GM12878 (cell line): Measurements from ENCODE around the gene EFHD2. TPM values are rescaled to one million over a fixed set of nuclear protein-coding genes. Genes with fewer than 3 reads are reported as not detected.

ENCODE experiments used
- ATAC-seq: fragments of 200-7000 bp; cut with Tn5 transposase; 3 replicates; pipeline ENCODE4 v1.9.1; 2020; ENCODE audit warnings: mild to moderate bottlenecking, moderate library complexity
- BruUV-seq: library from RNA; stranded (reverse); fragments of 400-500 nt; replicated peaks from 2 replicates; lab custom pipeline; 2021; lab: Mats Ljungman, UMichigan
- CTCF ChIA-PET: fragments of 300-600 bp; sonication (Branson Sonifier 250); formaldehyde crosslinking; extraction: SDS; loops from one replicate; lab custom pipeline; 2021; ENCODE audit warnings: inconsistent platforms; lab: Yijun Ruan, JAX
- POLR2A ChIA-PET: fragments of 350-600 bp; formaldehyde crosslinking; extraction: SDS; loops from one replicate; lab custom pipeline; 2021; ENCODE audit warnings: inconsistent platforms; lab: Charles Lee
- RAD21 ChIA-PET: fragments of 300-600 bp; sonication (Branson Sonifier 250); formaldehyde crosslinking; loops from one replicate; lab custom pipeline; 2023; ENCODE audit warnings: antibody characterized with exemption; ENCODE audit not compliant: unreplicated experiment; lab: Charles Lee
- SMC1A ChIA-PET: fragments of 300-600 bp; sonication (Branson Sonifier 250); formaldehyde crosslinking; loops from one replicate; lab custom pipeline; 2023; ENCODE audit not compliant: unreplicated experiment, uncharacterized antibody; lab: Charles Lee
- DNase-seq: peaks from one replicate; pipeline ENCODE4 v3.0.0-alpha.2; 2011; ENCODE audit warnings: low read depth, low spot score
- FAIRE-seq: peaks from 3 replicates; lab custom pipeline; 2011; peaks lifted over from hg19 to GRCh38; lab: Jason Lieb, UNC
- H2AFZ ChIP-seq: 2 replicates; pipeline ENCODE4 v1.6.0; 2011; ENCODE audit warnings: low read depth, low read length, control low read depth; ENCODE audit not compliant: control insufficient read depth
- H3K27ac ChIP-seq: 2 replicates; pipeline ENCODE4 v1.5.1; 2011; ENCODE audit warnings: control low read depth; ENCODE audit not compliant: control insufficient read depth, insufficient read depth
- H3K27me3 ChIP-seq, 2 experiments: replicated peaks in 1 of 2; 2 replicates each; pipeline versions ENCODE4 v1.6.0 to v1.6.1; 2011; ENCODE audit warnings: low read length in 1 of 2; ENCODE audit not compliant: control insufficient read depth in 2 of 2, insufficient read depth in 2 of 2
- H3K36me3 ChIP-seq, 2 experiments: 2 replicates each; pipeline ENCODE4 v1.5.1; 2011; ENCODE audit warnings: low read length in 1 of 2; ENCODE audit not compliant: control insufficient read depth in 2 of 2, insufficient read depth in 2 of 2
- H3K4me1 ChIP-seq: 2 replicates; pipeline ENCODE4 v1.6.1; 2011; ENCODE audit warnings: mild to moderate bottlenecking, low read length, moderate library complexity, mixed read lengths; ENCODE audit not compliant: control insufficient read depth, insufficient read depth
- H3K4me2 ChIP-seq: 2 replicates; pipeline ENCODE4 v1.6.0; 2011; ENCODE audit warnings: control low read depth; ENCODE audit not compliant: control insufficient read depth, insufficient read depth
- H3K4me3 ChIP-seq: fragments of 200-600 bp; sonication (generic); 2 replicates; pipeline ENCODE4 v1.5.1; 2016
- H3K79me2 ChIP-seq: 2 replicates; pipeline ENCODE4 v1.6.0; 2011; ENCODE audit warnings: low read length; ENCODE audit not compliant: control insufficient read depth, insufficient read depth
- H3K9ac ChIP-seq: 2 replicates; pipeline ENCODE4 v1.8.0; 2011; ENCODE audit warnings: low read length, control low read depth, mixed read lengths; ENCODE audit not compliant: control insufficient read depth, insufficient read depth
- H3K9me3 ChIP-seq: replicated peaks from 3 replicates; pipeline ENCODE4 v1.5.1; 2011; ENCODE audit warnings: mild to moderate bottlenecking, low read length; ENCODE audit not compliant: control insufficient read depth, insufficient read depth
- H4K20me1 ChIP-seq: 2 replicates; pipeline ENCODE4 v1.6.0; 2011; ENCODE audit not compliant: control insufficient read depth, insufficient read depth
- EP300 ChIP-seq, 2 experiments: fragments of 150-350 bp in 1 of 2; IDR thresholded peaks; 2 replicates each; pipeline ENCODE4 v1.6.1; 2011 to 2012; ENCODE audit warnings: low read depth in 2 of 2, low read length in 2 of 2, borderline replicate concordance in 1 of 2, improper control_type of control experiment in 1 of 2, inconsistent platforms in 1 of 2; ENCODE audit not compliant: control insufficient read depth in 1 of 2
- HDGF ChIP-seq: fragments of 450-650 bp; IDR thresholded peaks from 2 replicates; pipeline ENCODE4 v1.6.1; 2016; ENCODE audit warnings: antibody characterized with exemption
- NFYB ChIP-seq: IDR thresholded peaks from 2 replicates; pipeline ENCODE4 v1.6.1; 2011; ENCODE audit warnings: low read depth, mild to moderate bottlenecking, low read length, improper control_type of control experiment, moderate library complexity; ENCODE audit not compliant: insufficient read depth
- RCOR1 ChIP-seq: conservative IDR thresholded peaks from 2 replicates; pipeline ENCODE4 v1.6.1; 2012; ENCODE audit warnings: low read depth, low read length, improper control_type of control experiment
- RUNX3 ChIP-seq: IDR thresholded peaks from 2 replicates; pipeline ENCODE4 v1.6.1; 2012; ENCODE audit warnings: low read length, inconsistent platforms
- SIN3A ChIP-seq: IDR thresholded peaks from 2 replicates; pipeline ENCODE4 v1.6.1; 2012; ENCODE audit warnings: low read depth, low read length, improper control_type of control experiment
- SMC3 ChIP-seq: IDR thresholded peaks from 2 replicates; pipeline ENCODE4 v1.6.1; 2011; ENCODE audit warnings: low read length, improper control_type of control experiment, borderline replicate concordance
- YBX1 ChIP-seq: fragments of 450-650 bp; IDR thresholded peaks from 2 replicates; pipeline ENCODE4 v1.6.1; 2016; ENCODE audit warnings: antibody characterized with exemption
- WGBS: methylation state at CpG from one replicate; pipeline ENCODE4 v1.1.6; 2016; ENCODE audit warnings: low lambda C conversion rate; ENCODE audit not compliant: insufficient replicate concordance, insufficient coverage; ENCODE audit errors: missing lambda C conversion rate; 5-methylcytosine and 5-hydroxymethylcytosine counted together
- in situ Hi-C: fragments of 300-500 bp; cut with MboI; formaldehyde crosslinking; loops from 9 replicates; pipeline ENCODE4 v1.14.3; 2018; ENCODE audit warnings: mixed read lengths
- intact Hi-C: fragments of 100-400 bp; cut with micrococcal nuclease; formaldehyde crosslinking; loops from one replicate; pipeline ENCODE4 v1.14.2; 2022; ENCODE audit not compliant: unreplicated experiment
- polyA plus RNA-seq, 11 experiments: library from polyadenylated mRNA; depleted of rRNA in 4 of 11; unstranded in 6 of 11; stranded (reverse) in 5 of 11; fragments of >200 nt; fragmentation: Nextera tagmentation in 4 of 11; fragmentation: Illumina TruSeq in 1 of 11; extraction: Ambion mirVana in 4 of 11; extraction: Trizol in 1 of 11; gene quantifications; 1 replicate in 1 of 11; 2 replicates in 10 of 11; pipeline versions ENCODE4 v1.2.1 to v1.2.3, GENCODE V29; 2011 to 2016; ENCODE audit warnings: inconsistent platforms in 2 of 11, missing spikeins in 2 of 11, low read depth in 1 of 11
- total RNA-seq, 4 experiments: library from RNA; depleted of rRNA in 3 of 4; stranded (reverse); fragments of >200 nt in 3 of 4; fragmentation: Illumina TruSeq in 1 of 4; extraction: Trizol in 1 of 4; gene quantifications; 2 replicates each; pipeline versions ENCODE4 v1.2.1 to v1.2.3, GENCODE V29; 2013 to 2021

EFHD2 gene
- total and polyA plus RNA-seq, 10 of the 15 experiments (the other 5 are each of a cell fraction or from before 2014, with no cell fraction given) = 4.0 to 114 (median 66.1) TPM

DNA sequence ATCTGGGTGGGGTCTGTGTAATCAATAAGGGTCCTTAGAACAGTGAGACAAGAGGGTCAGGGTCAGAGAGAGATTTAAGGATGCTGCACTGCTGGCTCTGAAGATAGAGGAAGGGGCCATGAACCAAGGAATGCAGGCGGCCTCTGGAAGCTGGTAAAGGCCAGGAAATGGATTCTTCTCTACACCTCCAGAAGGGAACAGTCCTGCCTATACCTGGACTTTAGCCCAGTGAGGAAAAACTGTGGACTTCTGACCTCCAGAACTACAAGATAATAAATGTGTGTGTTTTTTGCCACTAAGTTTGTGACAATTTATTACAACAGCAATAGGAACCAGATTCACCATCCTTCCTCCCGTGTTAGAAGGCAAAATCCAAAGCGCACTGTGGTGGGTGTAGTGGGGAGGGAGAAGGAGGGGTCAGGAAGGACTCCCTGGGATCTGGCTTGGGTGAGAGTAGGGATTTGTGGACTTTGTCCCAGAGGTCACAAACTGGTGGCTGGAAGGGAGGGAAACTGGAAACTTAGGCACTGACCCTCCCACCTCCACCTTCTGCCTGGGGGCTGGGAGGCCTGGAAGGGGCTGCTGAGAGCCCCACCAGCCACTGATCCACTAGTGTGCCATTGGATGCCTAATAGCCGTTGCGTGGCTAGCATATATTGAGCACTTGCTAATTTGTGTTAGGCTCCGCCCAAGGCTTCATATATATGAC lies 41.5 kb downstream of the EFHD2 start:
- H3K27ac ChIP-seq = no peak overlapping the region
- intact Hi-C loops (no loop called here), in situ Hi-C loops (no loop called here)
- SMC1A ChIA-PET = no interaction called here
- no peaks in the 10 kb centered on the region for H4K20me1 ChIP-seq
- H3K4me3 ChIP-seq = no peak overlapping the region
- 41% methylated on average over 6 of the region's 6 CpGs for whole genome bisulfite sequencing
- CTCF ChIA-PET = no interaction called here
- no peaks in the 10 kb centered on the region for H3K79me2 ChIP-seq
- DNase-seq = no peak
- H3K27me3 ChIP-seq = no peaks in the 10 kb centered on the region
- POLR2A ChIA-PET = interaction anchor here (0.6 kb wide), 1 partner anchor 170 kb away, joined by 6 read pairs; no protein-coding TSS in a partner anchor
- TF ChIP-seq NFYB (no peak), EP300 (IDR thresholded peaks at IDR 0.05; ENCODE audit: borderline replicate concordance in 1 of 2, control insufficient read depth in 1 of 2, low read depth in 2 of 2, low read length in 2 of 2) (no peak), RUNX3 (no peak), HDGF (no peak), YBX1 (no peak), SIN3A (no peak), RCOR1 (no peak), SMC3 (no peak)
- H3K4me1 ChIP-seq = peaks cover 4% of the 10 kb centered on the region
- no TSS peak for BruUV-seq
- no peaks in the 10 kb centered on the region for H3K36me3 ChIP-seq
- H3K4me2 ChIP-seq = no peak overlapping the region
- H2AFZ ChIP-seq = no peak overlapping the region
- no peak for ATAC-seq
- FAIRE-seq = no peak
- RAD21 ChIA-PET = no interaction called here
- H3K9ac ChIP-seq = no peak overlapping the region
- H3K9me3 ChIP-seq = no peaks in the 10 kb centered on the region; the same call in 2 of the 3 replicates
